Memory B cell (primary cell): ENCODE measurements around the gene DISP3.

ENCODE experiments used
- ATAC-seq: fragments of 150-1000 bp; cut with Tn5 transposase; 2 replicates; pipeline ENCODE4 v1.10.0; 2021; ENCODE audit warnings: low read depth, mild to moderate bottlenecking, moderate library complexity
- DNase-seq, 2 donors: peaks; one replicate each; pipeline ENCODE4 v3.0.0; 2022; ENCODE audit warnings: low spot score in 2 of 2
- H3K27ac Mint-ChIP-seq: one replicate; pipeline ENCODE4 v1.8.0; 2022; ENCODE audit warnings: mild to moderate bottlenecking, moderate library complexity, mixed read lengths
- H3K27me3 Mint-ChIP-seq: one replicate; pipeline ENCODE4 v1.8.0; 2022; ENCODE audit warnings: mixed read lengths
- H3K36me3 Mint-ChIP-seq: one replicate; pipeline ENCODE4 v1.8.0; 2022; ENCODE audit warnings: mild to moderate bottlenecking, mixed read lengths
- H3K4me1 Mint-ChIP-seq: one replicate; pipeline ENCODE4 v1.8.0; 2022; ENCODE audit warnings: mixed read lengths
- H3K4me3 Mint-ChIP-seq: one replicate; pipeline ENCODE4 v1.8.0; 2022; ENCODE audit warnings: mild to moderate bottlenecking, moderate library complexity, mixed read lengths
- H3K9me3 Mint-ChIP-seq: one replicate; pipeline ENCODE4 v1.8.0; 2022; ENCODE audit warnings: mixed read lengths

DISP3 gene

GRCh38 chr1:11529330-11529729, 50.4 kb downstream of the DISP3 start:
- Mint-ChIP-seq H3K27ac (no peak overlapping the region), H3K27me3 (peaks cover 3% of the 10 kb centered on the region), H3K4me1 (no peaks in the 10 kb centered on the region), H3K9me3 (no peaks in the 10 kb centered on the region), H3K4me3 (no peak overlapping the region), H3K36me3 (no peaks in the 10 kb centered on the region)
- DNase-seq (no peak), ATAC-seq (no peak)

GRCh38 chr1:11529763-11530730, 51.1 kb downstream of the DISP3 start:
- Mint-ChIP-seq H3K4me1 (no peaks in the 10 kb centered on the region), H3K27ac (no peak overlapping the region), H3K4me3 (no peak overlapping the region), H3K36me3 (no peaks in the 10 kb centered on the region), H3K9me3 (no peaks in the 10 kb centered on the region), H3K27me3 (peaks cover 2% of the 10 kb centered on the region)
- DNase-seq (no peak), ATAC-seq (no peak)

- H3K36me3 Mint-ChIP-seq: no peaks in the 10 kb centered on the region
Observed at GRCh38 chr1:11530731-11531311, 51.9 kb downstream of the DISP3 start.

GRCh38 chr1:11531314-11531870, 52.4 kb downstream of the DISP3 start:
- Mint-ChIP-seq H3K27ac (no peak overlapping the region), H3K9me3 (no peaks in the 10 kb centered on the region), H3K4me3 (no peak overlapping the region), H3K27me3 (peaks cover 3% of the 10 kb centered on the region), H3K4me1 (no peaks in the 10 kb centered on the region), H3K36me3 (no peaks in the 10 kb centered on the region)
- DNase-seq (no peak), ATAC-seq (no peak)

More at GRCh38 chr1:11530731-11531311, 51.9 kb downstream of the DISP3 start:
- DNase-seq (no peak), ATAC-seq (no peak)
- Mint-ChIP-seq H3K4me1 (no peaks in the 10 kb centered on the region), H3K27ac (no peak overlapping the region), H3K27me3 (peaks cover 2% of the 10 kb centered on the region), H3K4me3 (no peak overlapping the region), H3K9me3 (no peaks in the 10 kb centered on the region)

GRCh38 chr1:11531943-11532342, 53.0 kb downstream of the DISP3 start:
- peaks cover 3% of the 10 kb centered on the region for H3K27me3 Mint-ChIP-seq
- H3K27ac Mint-ChIP-seq: no peak overlapping the region
- DNase-seq: no peak
- no peaks in the 10 kb centered on the region for H3K4me1 Mint-ChIP-seq
- H3K9me3 Mint-ChIP-seq: no peaks in the 10 kb centered on the region
- no peak for ATAC-seq
- no peaks in the 10 kb centered on the region for H3K36me3 Mint-ChIP-seq
- no peak overlapping the region for H3K4me3 Mint-ChIP-seq

GRCh38 chr1:11533790-11534787, 55.1 kb downstream of the DISP3 start:
- DNase-seq (no peak), ATAC-seq (no peak)
- H3K4me1 Mint-ChIP-seq: no peaks in the 10 kb centered on the region
- H3K9me3 Mint-ChIP-seq: no peaks in the 10 kb centered on the region
- H3K27ac Mint-ChIP-seq: no peak overlapping the region
- peaks cover 2% of the 10 kb centered on the region for H3K27me3 Mint-ChIP-seq
- H3K4me3 Mint-ChIP-seq: no peak overlapping the region
- no peaks in the 10 kb centered on the region for H3K36me3 Mint-ChIP-seq

GRCh38 chr1:11534846-11535245, 55.9 kb downstream of the DISP3 start:
- Mint-ChIP-seq H3K36me3 (no peaks in the 10 kb centered on the region), H3K9me3 (no peaks in the 10 kb centered on the region), H3K27me3 (peaks cover 2% of the 10 kb centered on the region), H3K4me1 (no peaks in the 10 kb centered on the region), H3K27ac (no peak overlapping the region), H3K4me3 (no peak overlapping the region)
- DNase-seq (no peak), ATAC-seq (no peak)

- ATAC-seq (no peak), DNase-seq (no peak)
- no peaks in the 10 kb centered on the region for H3K4me1 Mint-ChIP-seq
- H3K36me3 Mint-ChIP-seq: no peaks in the 10 kb centered on the region
- H3K9me3 Mint-ChIP-seq: no peaks in the 10 kb centered on the region
- no peak overlapping the region for H3K4me3 Mint-ChIP-seq
- H3K27me3 Mint-ChIP-seq: peaks cover 2% of the 10 kb centered on the region
- H3K27ac Mint-ChIP-seq: no peak overlapping the region
Observed at GRCh38 chr1:11535316-11535715, 56.4 kb downstream of the DISP3 start.

- H3K36me3 Mint-ChIP-seq: no peaks in the 10 kb centered on the region
- H3K9me3 Mint-ChIP-seq: no peaks in the 10 kb centered on the region
- DNase-seq: no peak
- H3K27me3 Mint-ChIP-seq: peaks cover 2% of the 10 kb centered on the region
- no peaks in the 10 kb centered on the region for H3K4me1 Mint-ChIP-seq
- ATAC-seq: no peak
- H3K4me3 Mint-ChIP-seq: no peak overlapping the region
- no peak overlapping the region for H3K27ac Mint-ChIP-seq
Observed at GRCh38 chr1:11535761-11536572, 57.0 kb downstream of the DISP3 start.

GRCh38 chr1:11536573-11537379, 57.8 kb downstream of the DISP3 start:
- Mint-ChIP-seq H3K27me3 (peaks cover 4% of the 10 kb centered on the region), H3K4me3 (no peak overlapping the region), H3K27ac (no peak overlapping the region), H3K4me1 (no peaks in the 10 kb centered on the region), H3K36me3 (no peaks in the 10 kb centered on the region), H3K9me3 (no peaks in the 10 kb centered on the region)
- ATAC-seq (no peak), DNase-seq (no peak)

- peaks cover 4% of the 10 kb centered on the region for H3K27me3 Mint-ChIP-seq
- no peaks in the 10 kb centered on the region for H3K4me1 Mint-ChIP-seq
- no peak for ATAC-seq
- H3K4me3 Mint-ChIP-seq: no peak overlapping the region
- H3K36me3 Mint-ChIP-seq: no peaks in the 10 kb centered on the region
- no peak overlapping the region for H3K27ac Mint-ChIP-seq
- DNase-seq: no peak
- no peaks in the 10 kb centered on the region for H3K9me3 Mint-ChIP-seq
Observed at GRCh38 chr1:11537380-11537764, 58.4 kb downstream of the DISP3 start.

- H3K36me3 Mint-ChIP-seq: no peaks in the 10 kb centered on the region
- H3K4me3 Mint-ChIP-seq: no peak overlapping the region
- no peak for DNase-seq
- H3K4me1 Mint-ChIP-seq: no peaks in the 10 kb centered on the region
- peaks cover 4% of the 10 kb centered on the region for H3K27me3 Mint-ChIP-seq
- no peak overlapping the region for H3K27ac Mint-ChIP-seq
- ATAC-seq: no peak
- H3K9me3 Mint-ChIP-seq: no peaks in the 10 kb centered on the region
Observed at GRCh38 chr1:11537854-11538591, 59.1 kb downstream of the DISP3 start.
